ENCODE results near the gene CAMSAP3. TPM values are rescaled to one million over a fixed set of nuclear protein-coding genes. Genes with fewer than 3 reads are reported as not detected.

Gene CAMSAP3, protein sequence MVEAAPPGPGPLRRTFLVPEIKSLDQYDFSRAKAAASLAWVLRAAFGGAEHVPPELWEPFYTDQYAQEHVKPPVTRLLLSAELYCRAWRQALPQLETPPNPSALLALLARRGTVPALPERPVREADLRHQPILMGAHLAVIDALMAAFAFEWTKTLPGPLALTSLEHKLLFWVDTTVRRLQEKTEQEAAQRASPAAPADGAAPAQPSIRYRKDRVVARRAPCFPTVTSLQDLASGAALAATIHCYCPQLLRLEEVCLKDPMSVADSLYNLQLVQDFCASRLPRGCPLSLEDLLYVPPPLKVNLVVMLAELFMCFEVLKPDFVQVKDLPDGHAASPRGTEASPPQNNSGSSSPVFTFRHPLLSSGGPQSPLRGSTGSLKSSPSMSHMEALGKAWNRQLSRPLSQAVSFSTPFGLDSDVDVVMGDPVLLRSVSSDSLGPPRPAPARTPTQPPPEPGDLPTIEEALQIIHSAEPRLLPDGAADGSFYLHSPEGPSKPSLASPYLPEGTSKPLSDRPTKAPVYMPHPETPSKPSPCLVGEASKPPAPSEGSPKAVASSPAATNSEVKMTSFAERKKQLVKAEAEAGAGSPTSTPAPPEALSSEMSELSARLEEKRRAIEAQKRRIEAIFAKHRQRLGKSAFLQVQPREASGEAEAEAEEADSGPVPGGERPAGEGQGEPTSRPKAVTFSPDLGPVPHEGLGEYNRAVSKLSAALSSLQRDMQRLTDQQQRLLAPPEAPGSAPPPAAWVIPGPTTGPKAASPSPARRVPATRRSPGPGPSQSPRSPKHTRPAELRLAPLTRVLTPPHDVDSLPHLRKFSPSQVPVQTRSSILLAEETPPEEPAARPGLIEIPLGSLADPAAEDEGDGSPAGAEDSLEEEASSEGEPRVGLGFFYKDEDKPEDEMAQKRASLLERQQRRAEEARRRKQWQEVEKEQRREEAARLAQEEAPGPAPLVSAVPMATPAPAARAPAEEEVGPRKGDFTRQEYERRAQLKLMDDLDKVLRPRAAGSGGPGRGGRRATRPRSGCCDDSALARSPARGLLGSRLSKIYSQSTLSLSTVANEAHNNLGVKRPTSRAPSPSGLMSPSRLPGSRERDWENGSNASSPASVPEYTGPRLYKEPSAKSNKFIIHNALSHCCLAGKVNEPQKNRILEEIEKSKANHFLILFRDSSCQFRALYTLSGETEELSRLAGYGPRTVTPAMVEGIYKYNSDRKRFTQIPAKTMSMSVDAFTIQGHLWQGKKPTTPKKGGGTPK
- 1 to 10 TPM; 1.7 to 2.0 TPM for total RNA-seq

DNA sequence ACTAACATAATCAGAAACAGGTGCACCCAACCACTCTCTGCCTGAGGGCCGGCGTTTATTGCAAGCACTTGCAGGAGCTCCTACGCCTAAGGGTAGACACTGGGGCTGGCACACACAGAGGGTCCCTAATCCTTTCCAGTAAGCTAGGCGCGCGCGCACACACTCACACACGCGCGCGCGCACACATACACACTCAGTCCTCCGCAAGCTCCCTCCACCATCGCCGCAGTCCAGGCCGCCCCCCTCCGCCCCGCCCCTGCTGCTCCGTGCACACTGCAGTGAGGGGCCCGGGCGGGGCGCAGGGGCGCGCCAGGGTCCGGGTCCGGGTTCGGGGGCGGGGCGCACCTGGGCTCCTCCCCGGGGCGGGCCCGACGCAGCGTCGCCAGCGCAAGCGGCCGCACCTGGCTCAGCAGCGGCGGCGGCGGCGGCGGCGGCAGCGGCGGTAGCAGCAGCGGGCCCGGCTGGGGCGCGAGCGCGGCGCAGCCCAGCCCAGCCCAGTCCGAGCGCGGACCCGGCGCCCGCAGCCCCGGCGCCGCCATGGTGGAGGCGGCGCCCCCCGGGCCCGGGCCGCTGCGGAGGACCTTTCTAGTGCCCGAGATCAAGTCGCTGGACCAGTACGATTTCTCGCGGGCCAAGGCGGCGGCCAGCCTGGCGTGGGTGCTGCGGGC lies at the start of gene CAMSAP3:
TSS of gene CAMSAP3 (plus strand) at position 398 of the 668 bp plus-strand sequence. CDS start at position 538, 140 bp downstream.
- H3K27me3 Mint-ChIP-seq (ENCODE audit: low read depth), result peaks cover 45% of the 10 kb centered on the region
- ATAC-seq (replicated peaks in 1 of 2), result peak; percentile 87 to 89
- peaks cover 6% of the 10 kb centered on the region for H3K4me1 Mint-ChIP-seq (ENCODE audit: low read depth)
- H3K9me3 Mint-ChIP-seq, result peaks cover 0 to 3% of the 10 kb centered on the region in 2 donors
- peak; percentile 55 to 70 for DNase-seq
- H3K4me3 Mint-ChIP-seq, result peak within 1 kb of the TSS; percentile 78 to 79
- H3K36me3 Mint-ChIP-seq (ENCODE audit: insufficient read depth in 2 of 2), result no peaks in the 10 kb centered on the region
- H3K27ac Mint-ChIP-seq, result no peak within 1 kb of the TSS

DNA sequence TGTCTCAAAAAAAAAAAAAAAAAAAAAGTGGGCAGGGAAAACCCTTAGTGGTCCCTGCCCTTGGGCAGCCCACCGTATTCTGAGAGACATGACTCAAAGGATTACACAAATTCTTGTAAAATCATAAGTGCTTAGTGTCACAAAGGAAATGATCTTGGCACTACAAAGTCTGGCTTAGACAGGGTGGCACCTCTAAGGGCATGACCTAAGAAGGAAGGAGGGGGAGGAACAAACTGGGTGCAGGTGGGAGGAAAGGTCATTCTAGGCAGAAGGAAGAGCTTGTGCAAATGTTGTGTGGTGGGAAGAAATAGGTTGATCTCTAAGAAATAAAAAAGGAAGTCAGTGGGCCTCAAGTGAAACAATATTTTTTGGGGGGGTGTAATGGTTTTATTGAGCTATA lies 49.8 kb upstream of the CAMSAP3 start:
- ATAC-seq (replicated peaks in 1 of 2) (peak; percentile 78), DNase-seq (peak in 1 of 2 donors; percentile 27)
- Mint-ChIP-seq H3K4me3 (peak overlapping the region; percentile 54 to 72), H3K36me3 (ENCODE audit: insufficient read depth in 2 of 2) (peaks cover 4 to 8% of the 10 kb centered on the region in 2 donors), H3K9me3 (peaks cover 2% of the 10 kb centered on the region in 2 donors), H3K4me1 (ENCODE audit: low read depth) (peaks cover 37% of the 10 kb centered on the region), H3K27me3 (ENCODE audit: low read depth) (no peaks in the 10 kb centered on the region), H3K27ac (peak overlapping the region; percentile 27)

DNA sequence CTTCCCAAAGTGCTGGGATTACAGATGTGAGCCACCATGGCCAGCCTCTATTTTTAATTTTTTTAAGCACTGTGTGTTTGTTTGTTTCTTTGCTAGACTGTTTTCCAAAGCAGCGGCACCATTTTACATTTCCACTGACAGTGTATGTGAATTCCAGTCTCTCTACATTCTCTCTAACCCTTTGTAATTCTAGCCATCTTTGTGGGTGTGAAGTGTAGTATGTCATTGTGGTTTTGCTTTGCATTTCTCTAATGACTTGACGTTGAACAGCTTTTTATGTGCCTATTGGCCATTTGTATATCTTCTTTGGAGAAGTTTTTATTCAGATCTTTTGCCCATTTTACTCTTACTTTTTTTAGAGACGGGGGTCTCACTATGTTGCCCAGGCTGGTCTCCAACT lies 48.5 kb upstream of the CAMSAP3 start:
- Mint-ChIP-seq H3K9me3 (peaks cover 2% of the 10 kb centered on the region in 2 donors), H3K36me3 (ENCODE audit: insufficient read depth in 2 of 2) (peaks cover 6 to 13% of the 10 kb centered on the region in 2 donors), H3K4me1 (ENCODE audit: low read depth) (peaks cover 31% of the 10 kb centered on the region), H3K4me3 (peak overlapping the region in 1 of 2 donors; percentile 33), H3K27ac (peak overlapping the region; percentile 74), H3K27me3 (ENCODE audit: low read depth) (no peaks in the 10 kb centered on the region)
- DNase-seq (no peak), ATAC-seq (replicated peaks in 1 of 2) (peak; percentile 41 to 61)

DNA sequence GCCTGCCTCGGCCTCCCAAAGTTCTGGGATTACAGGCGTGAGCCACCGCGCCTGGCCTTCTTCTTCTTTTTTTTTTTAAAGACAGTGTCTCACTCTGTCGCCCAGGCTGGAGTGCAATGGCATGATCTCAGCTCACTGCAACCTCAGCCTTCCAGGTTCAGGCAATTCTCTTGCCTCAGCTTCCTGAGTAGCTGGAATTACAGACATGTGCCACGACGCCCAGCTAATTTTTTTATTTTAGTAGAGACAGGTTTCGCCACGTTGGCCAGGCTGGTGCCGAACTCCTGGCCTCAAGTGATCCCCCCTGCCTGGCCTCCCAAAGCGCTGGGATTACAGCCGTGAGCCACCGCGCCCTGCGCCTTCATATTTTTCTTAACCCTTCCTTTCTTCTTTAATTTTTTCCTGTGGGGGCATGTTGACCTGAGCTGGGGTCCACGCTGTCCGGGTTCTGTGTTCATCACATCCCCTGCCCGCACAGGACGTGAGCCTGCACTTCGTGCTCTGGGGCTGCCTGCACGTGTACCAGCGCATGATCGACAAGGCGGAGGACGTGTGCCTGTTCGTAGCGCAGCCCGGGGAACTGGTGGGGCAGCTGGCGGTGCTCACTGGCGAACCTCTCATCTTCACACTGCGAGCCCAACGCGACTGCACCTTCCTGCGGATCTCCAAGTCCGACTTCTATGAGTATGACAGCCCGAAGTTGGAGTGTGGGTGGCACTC lies 46.1 kb upstream of the CAMSAP3 start:
- no peak overlapping the region for H3K4me3 Mint-ChIP-seq
- DNase-seq (no peak), ATAC-seq (replicated peaks in 1 of 2) (no peak)
- peaks cover 2% of the 10 kb centered on the region in 2 donors for H3K9me3 Mint-ChIP-seq
- no peak overlapping the region for H3K27ac Mint-ChIP-seq
- peaks cover 25% of the 10 kb centered on the region for H3K4me1 Mint-ChIP-seq (ENCODE audit: low read depth)
- H3K27me3 Mint-ChIP-seq (ENCODE audit: low read depth), result no peaks in the 10 kb centered on the region
- H3K36me3 Mint-ChIP-seq (ENCODE audit: insufficient read depth in 2 of 2), result peaks cover 6 to 9% of the 10 kb centered on the region in 2 donors

DNA sequence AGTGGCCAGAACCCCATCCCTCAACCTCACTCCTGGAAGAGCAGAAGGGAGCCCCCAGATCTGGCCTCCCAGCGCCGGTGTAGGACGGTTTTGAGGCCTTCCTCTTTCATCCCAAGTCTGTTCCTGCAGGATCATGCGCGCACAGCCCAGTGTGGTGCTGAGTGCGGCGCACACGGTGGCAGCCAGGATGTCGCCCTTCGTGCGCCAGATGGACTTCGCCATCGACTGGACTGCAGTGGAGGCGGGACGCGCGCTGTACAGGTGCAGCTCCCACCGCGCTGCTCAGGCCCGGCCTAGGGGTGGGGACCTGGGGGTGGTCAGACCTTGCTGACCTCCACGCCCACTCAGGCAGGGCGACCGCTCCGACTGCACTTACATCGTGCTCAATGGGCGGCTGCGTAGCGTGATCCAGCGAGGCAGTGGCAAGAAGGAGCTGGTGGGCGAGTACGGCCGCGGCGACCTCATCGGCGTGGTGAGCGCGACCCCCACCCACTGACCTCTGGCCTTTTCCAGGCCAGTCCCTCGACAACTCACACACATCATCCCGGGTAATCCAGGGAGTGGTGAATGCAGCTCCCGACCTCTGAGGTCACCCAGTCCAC lies 45.4 kb upstream of the CAMSAP3 start:
- no peak overlapping the region for H3K27ac Mint-ChIP-seq
- DNase-seq (no peak), ATAC-seq (replicated peaks in 1 of 2) (no peak)
- H3K4me1 Mint-ChIP-seq (ENCODE audit: low read depth), result peaks cover 18% of the 10 kb centered on the region
- no peak overlapping the region for H3K4me3 Mint-ChIP-seq
- peaks cover 5 to 9% of the 10 kb centered on the region in 2 donors for H3K36me3 Mint-ChIP-seq (ENCODE audit: insufficient read depth in 2 of 2)
- no peaks in the 10 kb centered on the region for H3K27me3 Mint-ChIP-seq (ENCODE audit: low read depth)
- H3K9me3 Mint-ChIP-seq, result peaks cover 2% of the 10 kb centered on the region in 2 donors

DNA sequence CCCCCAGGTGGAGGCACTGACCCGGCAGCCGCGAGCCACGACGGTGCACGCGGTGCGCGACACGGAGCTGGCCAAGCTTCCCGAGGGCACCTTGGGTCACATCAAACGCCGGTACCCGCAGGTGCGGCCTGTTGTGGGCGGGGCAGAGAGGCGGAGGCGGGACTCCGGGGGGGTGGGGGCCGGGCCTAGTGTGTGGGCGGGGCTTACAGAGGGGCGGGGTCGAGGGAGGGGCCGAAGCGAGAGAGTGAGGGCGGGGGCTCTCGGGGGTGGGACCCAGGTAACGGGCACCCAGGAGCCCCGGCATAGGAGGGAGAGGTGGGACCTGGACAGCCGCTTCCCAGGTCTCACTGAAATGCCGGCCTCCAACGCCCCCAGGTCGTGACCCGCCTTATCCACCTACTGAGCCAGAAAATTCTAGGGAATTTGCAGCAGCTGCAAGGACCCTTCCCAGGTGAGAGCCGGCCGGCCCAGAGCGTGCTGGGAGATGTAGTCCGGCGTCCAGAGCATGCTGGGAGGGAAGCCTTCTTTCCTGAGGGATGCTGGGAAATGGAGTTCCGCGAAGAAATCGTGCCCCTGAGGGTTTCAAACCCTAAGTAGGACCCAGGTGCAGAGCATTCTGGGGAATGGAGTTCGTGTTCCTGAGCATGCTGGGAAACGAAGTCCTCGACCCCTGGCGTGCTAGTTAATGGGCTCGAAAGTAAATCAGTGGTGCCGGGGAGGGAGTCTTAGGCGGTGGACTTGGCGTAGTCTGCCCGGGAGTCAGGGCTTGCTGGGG lies 44.5 kb upstream of the CAMSAP3 start:
- peak in 1 of 2 donors; percentile 50 for DNase-seq
- H3K27me3 Mint-ChIP-seq (ENCODE audit: low read depth), result no peaks in the 10 kb centered on the region
- H3K36me3 Mint-ChIP-seq (ENCODE audit: insufficient read depth in 2 of 2), result peaks cover 2 to 7% of the 10 kb centered on the region in 2 donors
- ATAC-seq (replicated peaks in 1 of 2), result peak; percentile 61 to 75
- no peaks in the 10 kb centered on the region for H3K9me3 Mint-ChIP-seq
- H3K27ac Mint-ChIP-seq, result no peak overlapping the region
- peaks cover 11% of the 10 kb centered on the region for H3K4me1 Mint-ChIP-seq (ENCODE audit: low read depth)
- H3K4me3 Mint-ChIP-seq, result peak overlapping the region in 1 of 2 donors; percentile 18

DNA sequence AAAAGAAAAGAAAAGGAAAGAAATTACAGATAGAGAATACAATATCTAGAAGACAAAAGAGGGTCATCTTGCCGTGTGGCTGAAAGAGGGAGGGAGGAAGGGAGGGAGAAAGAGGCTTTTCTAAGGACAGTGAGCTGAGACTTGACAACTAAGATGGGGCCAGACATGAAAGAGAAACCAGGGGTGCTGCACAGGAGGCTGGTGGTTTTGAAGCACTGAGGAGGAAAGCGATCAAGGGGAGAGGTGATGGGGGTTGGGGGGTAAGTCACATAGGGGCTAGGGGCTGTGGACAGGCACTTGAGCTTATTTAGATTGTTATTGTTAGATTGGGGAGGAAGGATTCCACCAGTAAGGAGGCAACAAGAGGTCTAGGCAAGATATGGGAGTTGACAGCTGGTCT lies 42.9 kb upstream of the CAMSAP3 start:
- no peak for ATAC-seq (replicated peaks in 1 of 2)
- H3K27ac Mint-ChIP-seq, result no peak overlapping the region
- H3K9me3 Mint-ChIP-seq, result no peaks in the 10 kb centered on the region

DNA sequence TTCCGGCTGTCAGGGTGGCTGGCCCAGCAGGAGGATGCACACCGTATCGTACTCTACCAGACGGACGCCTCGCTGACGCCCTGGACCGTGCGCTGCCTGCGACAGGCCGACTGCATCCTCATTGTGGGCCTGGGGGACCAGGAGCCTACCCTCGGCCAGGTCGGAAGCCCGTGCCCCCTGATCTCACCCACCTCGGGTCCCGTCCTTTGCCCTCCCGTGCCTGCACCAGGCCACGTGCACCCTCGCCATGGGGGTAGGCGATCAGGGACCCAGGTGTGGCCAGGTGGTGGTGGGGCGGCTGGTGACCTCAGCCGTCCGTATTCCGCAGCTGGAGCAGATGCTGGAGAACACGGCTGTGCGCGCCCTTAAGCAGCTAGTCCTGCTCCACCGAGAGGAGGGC lies 41.1 kb upstream of the CAMSAP3 start:
- no peak for DNase-seq
- H3K27me3 Mint-ChIP-seq (ENCODE audit: low read depth), result no peaks in the 10 kb centered on the region
- peaks cover 2 to 11% of the 10 kb centered on the region in 2 donors for H3K36me3 Mint-ChIP-seq (ENCODE audit: insufficient read depth in 2 of 2)
- no peaks in the 10 kb centered on the region for H3K9me3 Mint-ChIP-seq
- no peak overlapping the region for H3K4me3 Mint-ChIP-seq
- no peak overlapping the region for H3K27ac Mint-ChIP-seq
- H3K4me1 Mint-ChIP-seq (ENCODE audit: low read depth), result no peaks in the 10 kb centered on the region
- ATAC-seq (replicated peaks in 1 of 2), result no peak

More for the DNA sequence above, 42.9 kb upstream of the CAMSAP3 start:
- DNase-seq, result no peak
- no peaks in the 10 kb centered on the region for H3K4me1 Mint-ChIP-seq (ENCODE audit: low read depth)
- H3K4me3 Mint-ChIP-seq, result no peak overlapping the region
- H3K36me3 Mint-ChIP-seq (ENCODE audit: insufficient read depth in 2 of 2), result peaks cover 2 to 11% of the 10 kb centered on the region in 2 donors
- no peaks in the 10 kb centered on the region for H3K27me3 Mint-ChIP-seq (ENCODE audit: low read depth)

DNA sequence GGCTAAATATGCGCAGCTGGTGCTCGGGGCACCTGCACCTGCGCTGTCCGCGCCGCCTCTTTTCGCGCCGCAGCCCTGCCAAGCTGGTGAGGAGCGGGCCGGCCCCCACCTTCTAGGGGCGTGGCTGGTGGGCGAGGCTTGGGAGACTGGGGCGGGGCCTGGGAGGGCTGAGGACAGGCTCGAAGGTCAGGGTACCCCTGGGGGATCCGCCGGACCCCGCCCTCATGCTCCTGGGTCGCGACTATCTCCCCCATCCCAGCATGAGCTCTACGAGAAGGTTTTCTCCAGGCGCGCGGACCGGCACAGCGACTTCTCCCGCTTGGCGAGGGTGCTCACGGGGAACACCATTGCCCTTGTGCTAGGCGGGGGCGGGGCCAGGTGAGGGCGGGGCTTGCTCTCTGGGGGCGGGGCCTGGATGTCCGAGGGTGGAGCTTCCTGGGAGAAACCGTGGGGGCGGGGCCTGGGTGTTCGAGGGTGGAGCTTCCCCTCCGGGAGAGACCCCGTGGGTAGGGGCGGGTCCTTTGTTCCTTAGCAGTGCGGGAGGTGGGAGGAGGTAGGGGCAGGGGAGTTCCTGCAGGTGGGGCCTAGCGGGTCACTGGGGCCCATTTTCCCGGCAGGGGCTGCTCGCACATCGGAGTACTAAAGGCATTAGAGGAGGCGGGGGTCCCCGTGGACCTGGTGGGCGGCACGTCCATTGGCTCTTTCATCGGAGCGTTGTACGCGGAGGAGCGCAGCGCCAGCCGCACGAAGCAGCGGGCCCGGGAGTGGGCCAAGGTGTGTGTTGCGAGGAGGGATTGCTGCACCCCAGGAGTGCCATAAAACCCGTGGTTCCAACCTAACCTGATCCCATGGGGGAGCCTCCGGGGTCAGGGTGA lies 40.4 kb upstream of the CAMSAP3 start:
- Mint-ChIP-seq H3K4me1 (ENCODE audit: low read depth) (no peaks in the 10 kb centered on the region), H3K4me3 (no peak overlapping the region), H3K36me3 (ENCODE audit: insufficient read depth in 2 of 2) (peaks cover 4 to 11% of the 10 kb centered on the region in 2 donors), H3K9me3 (no peaks in the 10 kb centered on the region), H3K27ac (no peak overlapping the region), H3K27me3 (ENCODE audit: low read depth) (no peaks in the 10 kb centered on the region)
- DNase-seq, result peak in 1 of 2 donors; percentile 45
- ATAC-seq (replicated peaks in 1 of 2), result no peak

DNA sequence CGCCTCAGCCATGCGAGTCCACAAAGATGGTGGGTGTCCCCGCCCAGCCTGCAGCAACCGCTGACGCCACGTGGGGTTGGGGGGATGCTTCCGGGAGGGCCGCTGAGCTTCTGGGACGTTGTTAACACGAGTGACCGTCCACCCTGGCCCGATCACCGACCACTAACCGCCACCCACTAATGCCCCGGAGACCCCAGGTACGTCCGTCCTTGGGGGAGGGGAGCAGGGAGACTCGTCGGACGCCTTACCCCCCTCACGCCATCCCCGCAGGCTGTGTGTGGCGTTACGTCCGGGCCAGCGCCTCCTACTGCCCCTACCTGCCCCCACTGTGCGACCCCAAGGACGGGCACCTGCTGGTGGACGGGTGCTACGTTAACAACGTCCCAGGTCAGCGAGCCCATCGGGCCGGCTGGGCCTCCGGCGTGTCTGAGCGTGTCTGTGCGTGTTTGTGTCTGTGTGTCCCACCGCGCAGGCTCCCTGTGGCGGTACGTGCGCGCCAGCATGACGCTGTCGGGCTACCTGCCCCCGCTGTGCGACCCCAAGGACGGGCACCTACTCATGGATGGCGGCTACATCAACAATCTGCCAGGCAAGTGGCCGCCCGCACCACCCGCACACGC lies 38.9 kb upstream of the CAMSAP3 start:
- no peak overlapping the region for H3K27ac Mint-ChIP-seq
- no peak for DNase-seq

More for the DNA sequence above, 38.9 kb upstream of the CAMSAP3 start:
- no peak for ATAC-seq (replicated peaks in 1 of 2)
- Mint-ChIP-seq H3K4me1 (ENCODE audit: low read depth) (no peaks in the 10 kb centered on the region), H3K4me3 (no peak overlapping the region), H3K27me3 (ENCODE audit: low read depth) (no peaks in the 10 kb centered on the region), H3K36me3 (ENCODE audit: insufficient read depth in 2 of 2) (peaks cover 5 to 9% of the 10 kb centered on the region in 2 donors), H3K9me3 (no peaks in the 10 kb centered on the region)

All from activated T-cell treated with anti-CD3 and anti-CD28 coated beads, Interleukin-2, amount 50 U/mL, for 72 hours (primary cell).